Prostate gland (tissue), 2 donors: ENCODE results near the gene DNAJB1.

ENCODE experiments used
- CTCF ChIP-seq, 4 experiments: fragments of 200-600 bp in 2 of 4; fragments of 450-650 bp in 2 of 4; sonication (generic) in 2 of 4; IDR thresholded peaks; 1 replicate in 3 of 4; 2 replicates in 1 of 4; pipeline ENCODE4 v1.5.1; 2016 to 2019; ENCODE audit warnings: antibody characterized with exemption in 4 of 4, mild to moderate bottlenecking in 2 of 4, moderate library complexity in 2 of 4
- POLR2A ChIP-seq: fragments of 450-650 bp; IDR thresholded peaks from one replicate; pipeline ENCODE4 v1.6.1; 2016; ENCODE audit warnings: antibody characterized with exemption, mild to moderate bottlenecking
- POLR2AphosphoS5 ChIP-seq: sonication (generic); formaldehyde crosslinking; IDR thresholded peaks from one replicate; pipeline ENCODE4 v1.6.1; 2017; ENCODE audit warnings: antibody characterized with exemption

DNA sequence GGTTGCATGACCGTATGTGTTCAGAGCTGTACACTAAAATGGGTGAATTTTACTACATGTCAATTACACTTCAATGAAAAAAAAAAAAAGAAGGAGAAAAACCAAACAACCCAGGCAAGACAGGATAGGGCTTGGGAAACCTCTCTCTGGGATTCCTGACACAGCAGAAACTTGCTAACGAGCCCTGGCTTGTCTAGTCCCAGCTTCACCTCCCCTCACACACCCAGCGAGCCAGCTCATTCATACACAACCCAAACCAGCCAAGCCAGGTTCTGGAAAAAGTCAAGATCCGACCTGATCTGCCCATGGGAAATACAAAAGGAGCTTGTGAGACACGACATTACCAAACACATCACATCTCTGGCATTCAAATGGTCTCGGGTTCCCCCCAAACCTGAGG lies 7.5 kb upstream of the DNAJB1 start:
- peak; percentile 40 for TF ChIP-seq POLR2A
- TF ChIP-seq CTCF (IDR thresholded peaks at IDR 0.05): no peak
- peak; percentile 88 for TF ChIP-seq POLR2AphosphoS5
